Measurements from ENCODE around the gene C1orf141. TPM values are rescaled to one million over a fixed set of nuclear protein-coding genes. Genes with fewer than 3 reads are reported as not detected.

C1orf141 gene
- total and polyA plus RNA-seq, 2 donors (not counting 1 experiment from before 2014, with no cell fraction given) = not detected

DNA sequence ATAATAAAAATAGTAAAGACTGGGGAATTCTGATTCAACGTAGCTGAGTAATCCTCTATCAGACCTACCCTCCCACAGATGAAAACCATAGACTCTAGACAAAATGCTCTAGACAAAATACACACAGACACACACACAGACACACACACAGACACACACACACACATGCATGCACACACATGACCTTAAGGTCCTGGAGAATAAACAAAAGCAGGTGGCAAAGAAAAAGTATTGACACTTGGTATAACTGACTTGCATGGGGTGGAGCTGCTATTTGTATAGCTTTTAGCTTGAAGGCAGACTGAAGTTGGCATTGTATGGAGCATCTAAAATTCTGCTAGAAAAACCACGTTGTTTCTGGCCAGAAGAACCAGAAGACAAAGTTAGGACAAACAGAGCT lies 29.3 kb downstream of the C1orf141 start:
- Histone ChIP-seq H2AFZ (ENCODE audit: insufficient read depth, low read depth, low read length, poor library complexity, severe bottlenecking) (no peak overlapping the region), H3K9ac (ENCODE audit: low read length) (no peak overlapping the region), H4K20me1 (ENCODE audit: control insufficient read depth, insufficient read depth, low read length, poor library complexity, severe bottlenecking) (no peaks in the 10 kb centered on the region), H3K4me2 (replicated peaks; ENCODE audit: low read depth, low read length, poor library complexity, severe bottlenecking) (no peak overlapping the region), H3K9me3 (ENCODE audit: control extremely low read depth in 1 of 3, control insufficient read depth in 2 of 3, insufficient read depth in 1 of 3, low read length in 2 of 3) (no peaks in the 10 kb centered on the region), H3K27ac (ENCODE audit: low read length in 2 of 2) (no peak overlapping the region), H3K79me2 (ENCODE audit: control insufficient read depth, insufficient read depth, low read length) (no peaks in the 10 kb centered on the region), H3K4me3 (ENCODE audit: control extremely low read depth in 1 of 5, extremely low read depth in 1 of 5, insufficient read depth in 1 of 5, low read depth in 2 of 5, low read length in 4 of 5) (no peak overlapping the region), H3K27me3 (replicated peaks in 1 of 4; ENCODE audit: control extremely low read depth in 1 of 4, control insufficient read depth in 3 of 4, insufficient read depth in 4 of 4, low read length in 3 of 4) (no peaks in the 10 kb centered on the region), H3K36me3 (replicated peaks in 1 of 2; ENCODE audit: control extremely low read depth in 1 of 2, control insufficient read depth in 1 of 2, extremely low read depth in 1 of 2, insufficient read depth in 2 of 2, low read length in 1 of 2) (no peaks in the 10 kb centered on the region), H3K4me1 (ENCODE audit: control insufficient read depth in 2 of 2, insufficient read depth in 2 of 2, low read length in 2 of 2) (peaks cover 6 to 10% of the 10 kb centered on the region in 2 donors)
- no CpG with 5 or more reads among the region's 2 CpGs for WGBS (ENCODE audit: insufficient coverage)
- ChIA-PET CTCF (interaction anchor here (0.9 to 2.2 kb wide), 2 partner anchors 43 to 64 kb away, joined by 3 to 11 read pairs; no protein-coding TSS in a partner anchor), POLR2A (no interaction called here)
- ATAC-seq (ENCODE audit: low read depth) (no peak), DNase-seq (no peak)
- intact Hi-C loops (cut with micrococcal nuclease) = no loop called here
- H3K27me3 Mint-ChIP-seq = no peaks in the 10 kb centered on the region
- TF ChIP-seq EZH2 (IDR thresholded peaks at IDR 0.05; ENCODE audit: borderline replicate concordance, insufficient read depth, low read depth, low read length, poor library complexity, severe bottlenecking) = no peak
- TF ChIP-seq, protein P1, sequence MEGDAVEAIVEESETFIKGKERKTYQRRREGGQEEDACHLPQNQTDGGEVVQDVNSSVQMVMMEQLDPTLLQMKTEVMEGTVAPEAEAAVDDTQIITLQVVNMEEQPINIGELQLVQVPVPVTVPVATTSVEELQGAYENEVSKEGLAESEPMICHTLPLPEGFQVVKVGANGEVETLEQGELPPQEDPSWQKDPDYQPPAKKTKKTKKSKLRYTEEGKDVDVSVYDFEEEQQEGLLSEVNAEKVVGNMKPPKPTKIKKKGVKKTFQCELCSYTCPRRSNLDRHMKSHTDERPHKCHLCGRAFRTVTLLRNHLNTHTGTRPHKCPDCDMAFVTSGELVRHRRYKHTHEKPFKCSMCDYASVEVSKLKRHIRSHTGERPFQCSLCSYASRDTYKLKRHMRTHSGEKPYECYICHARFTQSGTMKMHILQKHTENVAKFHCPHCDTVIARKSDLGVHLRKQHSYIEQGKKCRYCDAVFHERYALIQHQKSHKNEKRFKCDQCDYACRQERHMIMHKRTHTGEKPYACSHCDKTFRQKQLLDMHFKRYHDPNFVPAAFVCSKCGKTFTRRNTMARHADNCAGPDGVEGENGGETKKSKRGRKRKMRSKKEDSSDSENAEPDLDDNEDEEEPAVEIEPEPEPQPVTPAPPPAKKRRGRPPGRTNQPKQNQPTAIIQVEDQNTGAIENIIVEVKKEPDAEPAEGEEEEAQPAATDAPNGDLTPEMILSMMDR (IDR thresholded peaks at IDR 0.05) = no peak
- H3K4me1 Mint-ChIP-seq = peaks cover 13% of the 10 kb centered on the region
- no peak overlapping the region for H3K27ac Mint-ChIP-seq
- H3K4me3 Mint-ChIP-seq = no peak overlapping the region
- no peaks in the 10 kb centered on the region for H3K9me3 Mint-ChIP-seq (ENCODE audit: insufficient read depth)

DNA sequence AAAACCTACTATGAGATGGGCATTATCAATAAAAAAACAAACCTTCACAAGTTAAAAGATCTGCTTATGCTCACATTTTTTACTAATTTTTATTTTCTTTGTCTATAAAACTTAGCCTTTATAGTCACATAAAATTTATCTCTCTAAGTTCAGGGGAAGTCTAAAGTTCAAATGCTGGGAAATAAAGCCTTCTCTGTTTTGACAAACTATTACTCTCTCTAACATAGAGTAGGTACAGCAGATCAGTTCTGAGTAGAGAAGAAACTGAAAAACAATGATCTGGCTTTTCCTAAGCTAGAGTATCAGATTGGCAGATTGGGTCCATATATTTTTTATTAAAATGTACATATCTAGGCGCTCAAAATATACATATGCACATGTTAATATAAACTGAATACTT lies 31.2 kb downstream of the C1orf141 start:
- H4K20me1 ChIP-seq (ENCODE audit: control insufficient read depth, insufficient read depth, low read length, poor library complexity, severe bottlenecking) = no peaks in the 10 kb centered on the region
- ChIA-PET POLR2A (no interaction called here), CTCF (no interaction called here)
- H3K4me1 Mint-ChIP-seq = peaks cover under 1% of the 10 kb centered on the region
- no peak overlapping the region for H3K4me3 ChIP-seq (ENCODE audit: control extremely low read depth in 1 of 5, extremely low read depth in 1 of 5, insufficient read depth in 1 of 5, low read depth in 2 of 5, low read length in 4 of 5)
- no peak overlapping the region for H3K4me3 Mint-ChIP-seq
- H3K79me2 ChIP-seq (ENCODE audit: control insufficient read depth, insufficient read depth, low read length) = no peaks in the 10 kb centered on the region
- H3K9me3 ChIP-seq (ENCODE audit: control extremely low read depth in 1 of 3, control insufficient read depth in 2 of 3, insufficient read depth in 1 of 3, low read length in 2 of 3) = no peaks in the 10 kb centered on the region
- no peak overlapping the region for H3K4me2 ChIP-seq (replicated peaks; ENCODE audit: low read depth, low read length, poor library complexity, severe bottlenecking)
- H3K9me3 Mint-ChIP-seq (ENCODE audit: insufficient read depth) = no peaks in the 10 kb centered on the region
- no peaks in the 10 kb centered on the region for H3K4me1 ChIP-seq (ENCODE audit: control insufficient read depth in 2 of 2, insufficient read depth in 2 of 2, low read length in 2 of 2)
- no peak overlapping the region for H3K27ac Mint-ChIP-seq
- H3K27me3 Mint-ChIP-seq = no peaks in the 10 kb centered on the region
- no peak overlapping the region for H3K27ac ChIP-seq (ENCODE audit: low read length in 2 of 2)
- no peak for ATAC-seq (ENCODE audit: low read depth)
- H3K36me3 ChIP-seq (replicated peaks in 1 of 2; ENCODE audit: control extremely low read depth in 1 of 2, control insufficient read depth in 1 of 2, extremely low read depth in 1 of 2, insufficient read depth in 2 of 2, low read length in 1 of 2) = no peaks in the 10 kb centered on the region
- H3K27me3 ChIP-seq (replicated peaks in 1 of 4; ENCODE audit: control extremely low read depth in 1 of 4, control insufficient read depth in 3 of 4, insufficient read depth in 4 of 4, low read length in 3 of 4) = no peaks in the 10 kb centered on the region
- TF ChIP-seq EZH2 (IDR thresholded peaks at IDR 0.05; ENCODE audit: borderline replicate concordance, insufficient read depth, low read depth, low read length, poor library complexity, severe bottlenecking) = no peak
- TF ChIP-seq, protein P1 (IDR thresholded peaks at IDR 0.05) = no peak
- WGBS (ENCODE audit: insufficient coverage) = no CpG with 5 or more reads among the region's 1 CpG
- DNase-seq = no peak
- H2AFZ ChIP-seq (ENCODE audit: insufficient read depth, low read depth, low read length, poor library complexity, severe bottlenecking) = no peak overlapping the region
- no peak overlapping the region for H3K9ac ChIP-seq (ENCODE audit: low read length)
- intact Hi-C loops (cut with micrococcal nuclease) = no loop called here

Data from B cell (primary cell).